Measurements from ENCODE around the gene SLC35G3.
"Not testable (repeated sequence)": the region's sequence is repeated elsewhere in the genome, so short reads cannot be mapped to it uniquely, and the experiment has no call there.

Gene SLC35G3

GRCh38 chr17:35194001-35194400, at the start of gene SLC35G3:
Gene SLC35G3, minus strand, starts transcription at chr17:35194393. Its CDS starts 86 bp downstream, at chr17:35194307.
- not testable (repeated sequence) for DNase-seq

- peak; percentile 54 for DNase-seq
Measured at GRCh38 chr17:35243561-35244340, 49.6 kb upstream of the SLC35G3 start.

- DNase-seq, result peak; percentile 86
Measured at GRCh38 chr17:35242805-35243560, 48.8 kb upstream of the SLC35G3 start, which contains the start of gene SLFN5. Gene SLFN5, plus strand, starts transcription at chr17:35243072. Its CDS starts 15,619 bp downstream, at chr17:35258691.

GRCh38 chr17:35242158-35242804, 48.1 kb upstream of the SLC35G3 start:
- peak; percentile 11 for DNase-seq

GRCh38 chr17:35241520-35241919, 47.3 kb upstream of the SLC35G3 start:
- no peak for DNase-seq

- no peak for DNase-seq
Measured at GRCh38 chr17:35240861-35241260, 46.7 kb upstream of the SLC35G3 start.

- DNase-seq, result no peak
Measured at GRCh38 chr17:35239823-35240222, 45.6 kb upstream of the SLC35G3 start.

GRCh38 chr17:35238821-35239220, 44.6 kb upstream of the SLC35G3 start:
- DNase-seq, result no peak

GRCh38 chr17:35236821-35237220, 42.6 kb upstream of the SLC35G3 start:
- DNase-seq, result no peak

GRCh38 chr17:35235917-35236316, 41.7 kb upstream of the SLC35G3 start:
- no peak for DNase-seq

- DNase-seq, result no peak
Measured at GRCh38 chr17:35235289-35235688, 41.1 kb upstream of the SLC35G3 start.

GRCh38 chr17:35234315-35234714, 40.1 kb upstream of the SLC35G3 start:
- DNase-seq, result not testable (repeated sequence)

GRCh38 chr17:35229638-35230037, 35.4 kb upstream of the SLC35G3 start:
- DNase-seq, result no peak

GRCh38 chr17:35227546-35227945, 33.4 kb upstream of the SLC35G3 start:
- DNase-seq, result no peak

GRCh38 chr17:35224436-35224835, 30.2 kb upstream of the SLC35G3 start:
- no peak for DNase-seq

- no peak for DNase-seq
Measured at GRCh38 chr17:35222452-35222851, 28.3 kb upstream of the SLC35G3 start.

- DNase-seq, result no peak
Measured at GRCh38 chr17:35218915-35219314, 24.7 kb upstream of the SLC35G3 start.

- no peak for DNase-seq
Measured at GRCh38 chr17:35217107-35217506, 22.9 kb upstream of the SLC35G3 start.

GRCh38 chr17:35214631-35215273, 20.6 kb upstream of the SLC35G3 start:
- no peak for DNase-seq

- DNase-seq, result no peak
Measured at GRCh38 chr17:35214192-35214591, 20.0 kb upstream of the SLC35G3 start.

- DNase-seq, result no peak
Measured at GRCh38 chr17:35213412-35213940, 19.3 kb upstream of the SLC35G3 start.

GRCh38 chr17:35212668-35213067, 18.5 kb upstream of the SLC35G3 start:
- no peak for DNase-seq

- no peak for DNase-seq
Measured at GRCh38 chr17:35210741-35211140, 16.5 kb upstream of the SLC35G3 start.
